Endodermal cell (in vitro differentiated cells): ENCODE results near the gene TRIM14. TPM values are rescaled to one million over a fixed set of nuclear protein-coding genes. Genes with fewer than 3 reads are reported as not detected.

Experiments
- DNase-seq: peaks from one replicate; pipeline ENCODE4 v3.0.0-alpha.2; 2017
- H3K27ac ChIP-seq: 2 replicates; pipeline ENCODE4 v1.5.1; 2013; ENCODE audit warnings: mild to moderate bottlenecking, low read depth, low read length, moderate library complexity
- H3K27me3 ChIP-seq: 2 replicates; pipeline ENCODE4 v1.6.1; 2013; ENCODE audit warnings: mild to moderate bottlenecking, low read length, moderate library complexity; ENCODE audit not compliant: insufficient read depth, control insufficient read depth, poor library complexity, severe bottlenecking
- H3K36me3 ChIP-seq: 2 replicates; pipeline ENCODE4 v1.7.0; 2013; ENCODE audit warnings: mild to moderate bottlenecking, low read length, moderate library complexity; ENCODE audit not compliant: control insufficient read depth, insufficient read depth
- H3K4me1 ChIP-seq: one replicate; pipeline ENCODE4 v1.7.0; 2013; ENCODE audit warnings: low read length; ENCODE audit not compliant: control insufficient read depth, insufficient read depth
- H3K4me3 ChIP-seq: 2 replicates; pipeline ENCODE4 v1.5.1; 2013; ENCODE audit warnings: mild to moderate bottlenecking, low read length, moderate library complexity
- H3K9ac ChIP-seq: 2 replicates; pipeline ENCODE4 v1.6.1; 2013; ENCODE audit warnings: mild to moderate bottlenecking, low read length, moderate library complexity; ENCODE audit not compliant: poor library complexity, severe bottlenecking; ENCODE audit errors: extremely low read depth
- H3K9me3 ChIP-seq: 2 replicates; pipeline ENCODE4 v1.6.1; 2013; ENCODE audit warnings: mild to moderate bottlenecking, low read length, moderate library complexity; ENCODE audit not compliant: control insufficient read depth
- H3K27ac Mint-ChIP-seq: 2 replicates; pipeline ENCODE4 v1.8.0; 2020; ENCODE audit warnings: mixed read lengths
- H3K27me3 Mint-ChIP-seq: 2 replicates; pipeline ENCODE4 v1.8.0; 2021; ENCODE audit warnings: mild to moderate bottlenecking, mixed read lengths; ENCODE audit not compliant: insufficient read depth
- H3K36me3 Mint-ChIP-seq: 2 replicates; pipeline ENCODE4 v1.8.0; 2020; ENCODE audit warnings: low read depth, mixed read lengths
- H3K4me1 Mint-ChIP-seq: 2 replicates; pipeline ENCODE4 v1.8.0; 2020; ENCODE audit warnings: mixed read lengths
- H3K4me3 Mint-ChIP-seq: 2 replicates; pipeline ENCODE4 v1.8.0; 2020; ENCODE audit warnings: mild to moderate bottlenecking, moderate library complexity, mixed read lengths
- H3K9me3 Mint-ChIP-seq: 2 replicates; pipeline ENCODE4 v1.8.0; 2020; ENCODE audit warnings: mild to moderate bottlenecking, mixed read lengths
- CTCF ChIP-seq: fragments of 200-600 bp; sonication (generic); conservative IDR thresholded peaks from 2 replicates; pipeline ENCODE4 v1.5.0; 2021; ENCODE audit warnings: antibody characterized with exemption, mild to moderate bottlenecking
- WGBS, 2 experiments: methylation state at CpG; one replicate each; pipeline versions ENCODE4 v1.1.5 to v1.1.7; 2013; ENCODE audit warnings: missing lambda C conversion rate in 2 of 2, mixed read lengths in 1 of 2; ENCODE audit not compliant: insufficient coverage in 1 of 2, insufficient read length in 1 of 2; 5-methylcytosine and 5-hydroxymethylcytosine counted together
- total RNA-seq, 2 donors: library from RNA; stranded (reverse); fragmentation: NEBNext Ultra II Directional in 1 of 2; extraction: Animal tissue kit (Norgen Biotek cat#: 25700) in 1 of 2; gene quantifications; 2 replicates in 1 of 2; 3 replicates in 1 of 2; pipeline ENCODE4 v1.2.1, GENCODE V29; 2021

The TRIM14 gene
- total RNA-seq, 2 donors from 2014 or later: 3.1 to 5.1 TPM

DNA sequence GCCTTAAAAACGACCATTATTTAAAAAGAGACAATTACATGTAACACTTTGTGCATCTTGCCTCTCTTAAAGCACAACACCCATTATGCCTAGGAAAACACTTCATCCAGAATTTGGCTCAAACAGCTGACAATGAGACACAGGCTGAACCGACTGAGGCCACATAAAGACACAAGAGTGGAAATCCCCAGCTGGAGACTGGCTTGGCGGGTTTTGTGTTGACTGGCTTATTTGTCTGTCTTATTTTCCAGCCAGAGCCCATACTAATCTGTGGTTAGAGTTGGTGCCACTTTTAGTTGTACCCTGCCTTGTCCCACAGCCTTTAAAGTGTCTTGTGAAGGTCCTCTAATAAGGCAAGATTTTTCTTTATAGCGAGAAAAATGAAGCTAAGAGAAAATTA, 21.2 kb downstream of the TRIM14 start:
- no peak overlapping the region for H3K4me3 Mint-ChIP-seq
- peak; percentile 26 for DNase-seq
- H3K9ac ChIP-seq: no peak overlapping the region
- WGBS, 2 experiments: 88 to 95% methylated on average over 4 of the region's 4 CpGs
- peaks cover 14% of the 10 kb centered on the region for H3K4me1 Mint-ChIP-seq
- TF ChIP-seq CTCF: no peak
- no peaks in the 10 kb centered on the region for H3K27me3 ChIP-seq
- peaks cover 4% of the 10 kb centered on the region for H3K27me3 Mint-ChIP-seq
- no peak overlapping the region for H3K4me3 ChIP-seq
- H3K4me1 ChIP-seq: peaks cover 3% of the 10 kb centered on the region
- H3K27ac Mint-ChIP-seq: no peak overlapping the region
- H3K27ac ChIP-seq: no peak overlapping the region
- no peaks in the 10 kb centered on the region for H3K9me3 Mint-ChIP-seq
- no peaks in the 10 kb centered on the region for H3K36me3 ChIP-seq
- no peaks in the 10 kb centered on the region for H3K9me3 ChIP-seq
- H3K36me3 Mint-ChIP-seq: no peaks in the 10 kb centered on the region

DNA sequence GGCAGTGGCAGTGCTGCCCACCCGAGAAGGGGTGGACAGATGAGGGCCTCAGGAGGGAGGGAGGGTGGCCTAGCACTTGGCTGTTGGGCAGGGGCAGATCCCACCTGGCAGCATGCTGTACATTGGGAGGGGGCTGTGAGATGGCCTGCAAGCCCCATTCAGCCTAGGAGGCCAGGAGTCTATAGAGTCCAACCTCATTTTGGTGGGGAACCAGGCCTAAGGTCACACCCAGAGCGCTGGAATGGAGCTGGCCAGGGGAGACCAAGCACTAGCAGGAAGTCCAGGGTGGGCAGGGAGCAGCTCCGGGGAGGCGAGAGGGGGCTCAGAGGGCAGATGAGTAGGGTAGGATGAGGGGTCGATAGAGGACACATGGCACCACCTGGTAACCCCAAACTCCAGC, 22.9 kb downstream of the TRIM14 start:
- H3K9me3 ChIP-seq: no peaks in the 10 kb centered on the region
- 95 to 97% methylated on average over 4 to 5 of the region's 5 CpGs for WGBS, 2 experiments
- H3K4me1 ChIP-seq: peaks cover 6% of the 10 kb centered on the region
- H3K27ac Mint-ChIP-seq: no peak overlapping the region
- DNase-seq: peak; percentile 17
- no peak overlapping the region for H3K4me3 Mint-ChIP-seq
- peaks cover 16% of the 10 kb centered on the region for H3K4me1 Mint-ChIP-seq
- no peak overlapping the region for H3K27ac ChIP-seq
- H3K36me3 ChIP-seq: no peaks in the 10 kb centered on the region
- TF ChIP-seq CTCF: no peak
- no peak overlapping the region for H3K4me3 ChIP-seq
- no peak overlapping the region for H3K9ac ChIP-seq
- no peaks in the 10 kb centered on the region for H3K9me3 Mint-ChIP-seq
- H3K27me3 ChIP-seq: no peaks in the 10 kb centered on the region
- no peaks in the 10 kb centered on the region for H3K36me3 Mint-ChIP-seq
- H3K27me3 Mint-ChIP-seq: peaks cover 6% of the 10 kb centered on the region

DNA sequence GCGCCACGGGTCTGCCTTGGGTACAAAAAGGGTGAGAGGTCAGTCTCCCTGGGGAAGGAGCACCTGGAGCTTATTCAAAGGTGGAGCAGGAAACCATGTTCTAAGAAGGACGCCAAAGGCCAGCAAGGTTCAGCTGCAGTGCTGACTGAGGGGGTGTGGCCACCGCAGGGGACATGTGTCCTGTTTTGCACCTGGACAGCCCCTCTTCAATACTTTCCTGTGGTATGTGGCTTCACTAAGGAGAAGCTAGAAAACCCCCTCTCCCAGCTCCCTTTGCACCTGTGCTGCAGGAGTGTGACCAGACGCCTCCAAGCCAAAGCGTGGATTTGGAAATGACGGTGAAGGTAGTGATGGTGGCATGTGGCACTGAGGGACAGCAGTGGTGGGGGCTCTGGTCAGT, 23.6 kb downstream of the TRIM14 start:
- no peak overlapping the region for H3K4me3 Mint-ChIP-seq
- peaks cover 14% of the 10 kb centered on the region for H3K4me1 Mint-ChIP-seq
- H3K27me3 ChIP-seq: no peaks in the 10 kb centered on the region
- H3K9ac ChIP-seq: no peak overlapping the region
- WGBS, 2 experiments: 93 to 97% methylated on average over 3 to 7 of the region's 7 CpGs
- H3K4me1 ChIP-seq: peaks cover 6% of the 10 kb centered on the region
- H3K27ac Mint-ChIP-seq: no peak overlapping the region
- no peak overlapping the region for H3K27ac ChIP-seq
- H3K36me3 Mint-ChIP-seq: no peaks in the 10 kb centered on the region
- H3K36me3 ChIP-seq: no peaks in the 10 kb centered on the region
- H3K9me3 ChIP-seq: no peaks in the 10 kb centered on the region
- peak; percentile 30 for DNase-seq
- H3K4me3 ChIP-seq: no peak overlapping the region
- no peak for TF ChIP-seq CTCF
- H3K27me3 Mint-ChIP-seq: peaks cover 6% of the 10 kb centered on the region
- H3K9me3 Mint-ChIP-seq: no peaks in the 10 kb centered on the region
